ENCODE data around the gene ANGPT4.
"Not testable (repeated sequence)": the region's sequence is repeated elsewhere in the genome, so short reads cannot be mapped to it uniquely, and the experiment has no call there.

- not testable (repeated sequence) for TF ChIP-seq CTCF, POLR2A (IDR thresholded peaks at IDR 0.05)
These were observed 18.7 kb downstream of the ANGPT4 start for GRCh38 chr20:897436-897835.

Measured in stomach (tissue), 4 donors.